GM19397 (cell line): Measurements from ENCODE around the gene TGFA.

Experiments
- ATAC-seq: cut with Tn5 transposase; IDR thresholded peaks from one replicate; pipeline ENCODE4 v1.9.1; 2021; ENCODE audit warnings: mild to moderate bottlenecking, moderate library complexity; ENCODE audit not compliant: unreplicated experiment

TGFA gene

DNA sequence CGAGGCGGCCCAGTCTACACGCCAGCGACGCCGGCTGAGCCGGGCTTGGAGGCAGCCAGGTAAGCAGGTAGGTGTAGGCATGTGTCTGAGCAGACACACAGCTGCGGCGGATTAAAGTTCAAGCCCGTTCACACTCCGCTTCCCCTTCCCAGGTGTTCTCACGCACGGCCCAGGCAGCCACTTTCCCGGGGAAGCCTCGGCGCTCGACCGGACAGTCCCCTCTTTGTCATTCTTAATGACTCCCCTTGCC lies 367 bp downstream of the TGFA start:
- ATAC-seq: no peak

DNA sequence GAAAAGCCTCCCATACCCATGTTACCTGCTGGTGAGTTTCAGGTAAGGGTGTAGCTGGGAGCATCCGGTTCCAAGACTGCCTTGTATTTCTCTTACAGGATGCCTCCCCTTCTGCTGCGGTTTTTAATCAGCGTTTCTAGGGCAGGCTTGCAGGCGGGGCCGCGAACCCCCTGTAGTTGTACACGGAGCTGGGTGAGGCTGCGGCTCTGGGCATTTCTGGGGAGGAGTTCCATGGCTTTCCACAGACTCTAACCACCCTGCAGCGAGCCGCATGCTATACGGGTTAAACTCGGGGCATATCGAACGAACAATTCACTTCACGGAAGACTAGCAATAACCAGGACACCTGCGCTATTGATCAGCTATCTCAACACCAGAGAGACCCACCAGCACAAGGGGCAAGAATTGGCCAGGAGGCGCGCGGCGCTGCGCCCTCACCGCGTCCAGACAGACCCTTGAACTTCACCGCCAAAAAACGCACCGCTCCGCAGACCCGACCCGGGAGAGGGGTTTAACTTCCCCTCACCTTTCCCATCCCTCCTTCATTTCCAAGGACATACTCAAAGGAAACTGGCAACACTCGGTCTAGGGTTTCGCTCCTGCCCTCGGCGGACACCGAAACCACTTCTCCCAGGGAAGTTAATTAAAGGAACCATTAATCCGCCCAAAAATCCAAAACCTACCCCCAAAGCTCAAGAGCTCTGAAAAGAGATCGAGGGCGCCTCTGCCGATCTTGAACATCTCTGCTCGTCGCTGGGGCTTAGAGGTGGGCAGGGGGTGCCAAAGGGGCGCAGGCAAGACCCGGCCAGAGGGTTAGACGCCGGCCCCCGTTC lies 909 bp downstream of the TGFA start:
- ATAC-seq: no peak

GRCh38 chr2:70551167-70551566 lies 2.5 kb downstream of the TGFA start:
- ATAC-seq: no peak

- ATAC-seq: no peak
Observed at GRCh38 chr2:70549962-70550361, 3.7 kb downstream of the TGFA start.

- no peak for ATAC-seq
Observed at GRCh38 chr2:70549064-70549710, 4.4 kb downstream of the TGFA start.

- no peak for ATAC-seq
Observed at GRCh38 chr2:70548233-70548632, 5.4 kb downstream of the TGFA start.

DNA sequence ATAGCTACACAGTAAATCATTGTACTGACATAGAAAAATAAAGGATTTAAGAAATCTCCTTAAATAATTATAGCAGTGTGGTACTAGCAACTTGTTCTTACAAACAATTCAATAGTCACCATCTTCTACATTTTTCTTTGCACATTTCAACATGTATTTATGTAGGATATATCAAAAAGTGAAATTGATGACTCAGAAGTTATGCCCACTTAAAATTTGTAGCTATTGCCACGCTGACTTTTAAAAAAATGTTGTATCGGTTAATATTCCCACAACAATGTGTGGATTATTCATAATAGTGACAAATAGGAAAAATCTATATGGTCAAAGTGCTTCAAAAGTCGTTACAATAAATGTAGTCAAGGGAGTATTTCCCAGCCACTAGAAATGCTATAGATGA lies 6.7 kb downstream of the TGFA start:
- ATAC-seq: no peak

GRCh38 chr2:70546376-70546775 lies 7.2 kb downstream of the TGFA start:
- ATAC-seq: no peak

GRCh38 chr2:70541481-70542020 lies 12.1 kb downstream of the TGFA start:
- ATAC-seq: no peak

DNA sequence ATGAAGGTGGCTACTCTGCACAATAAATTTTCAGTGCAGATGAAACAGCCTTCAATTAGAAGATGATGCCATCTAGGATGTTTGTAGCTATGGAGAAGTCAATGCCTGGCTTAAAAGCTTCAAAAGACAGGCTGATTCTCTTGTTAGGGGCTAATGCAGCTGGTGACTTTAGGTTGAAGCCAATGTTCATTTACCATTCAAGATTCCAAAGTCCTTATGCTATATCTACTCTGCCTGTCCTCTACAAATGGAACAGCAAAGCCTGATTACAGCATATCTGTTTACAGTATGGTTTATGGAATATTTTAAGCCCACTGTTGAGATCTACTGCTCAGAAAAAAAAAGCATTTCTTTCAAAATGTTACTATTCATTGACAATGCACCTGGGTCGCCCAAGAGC lies 15.8 kb downstream of the TGFA start:
- ATAC-seq: no peak

- no peak for ATAC-seq
Observed at GRCh38 chr2:70536517-70537055, 17.0 kb downstream of the TGFA start.

- ATAC-seq: no peak
Observed at GRCh38 chr2:70535573-70535972, 18.1 kb downstream of the TGFA start.

DNA sequence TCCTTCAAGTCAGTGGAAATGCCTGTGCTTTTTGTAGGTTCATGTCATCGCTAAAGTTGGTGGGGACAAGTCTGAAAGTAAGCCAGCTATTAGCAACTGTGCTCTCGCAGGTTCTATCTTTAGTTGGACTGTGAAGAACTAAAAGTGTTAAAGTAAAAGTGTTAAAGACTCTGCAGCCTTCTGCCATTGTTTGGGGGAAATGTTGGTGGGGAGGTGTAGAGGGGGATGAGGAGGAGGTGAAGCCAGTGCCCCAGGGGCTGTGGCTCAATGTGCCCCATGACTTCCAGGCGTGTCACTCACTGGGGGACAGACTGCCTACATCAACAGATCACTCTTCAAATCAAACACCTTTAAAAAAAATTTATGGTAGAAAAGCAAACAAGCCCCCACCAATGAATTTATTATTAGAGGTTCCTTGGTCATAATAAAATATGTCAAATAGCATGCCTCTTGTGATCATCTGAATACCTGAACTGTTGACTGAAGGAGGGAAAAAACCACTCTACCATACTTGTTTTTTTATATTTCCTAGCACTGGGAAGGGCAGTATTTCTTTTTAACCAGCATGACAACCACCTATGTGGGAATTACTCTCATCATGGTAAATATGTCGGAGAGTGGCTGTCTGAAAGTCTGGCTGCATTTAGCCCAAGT lies 19.3 kb downstream of the TGFA start:
- no peak for ATAC-seq

DNA sequence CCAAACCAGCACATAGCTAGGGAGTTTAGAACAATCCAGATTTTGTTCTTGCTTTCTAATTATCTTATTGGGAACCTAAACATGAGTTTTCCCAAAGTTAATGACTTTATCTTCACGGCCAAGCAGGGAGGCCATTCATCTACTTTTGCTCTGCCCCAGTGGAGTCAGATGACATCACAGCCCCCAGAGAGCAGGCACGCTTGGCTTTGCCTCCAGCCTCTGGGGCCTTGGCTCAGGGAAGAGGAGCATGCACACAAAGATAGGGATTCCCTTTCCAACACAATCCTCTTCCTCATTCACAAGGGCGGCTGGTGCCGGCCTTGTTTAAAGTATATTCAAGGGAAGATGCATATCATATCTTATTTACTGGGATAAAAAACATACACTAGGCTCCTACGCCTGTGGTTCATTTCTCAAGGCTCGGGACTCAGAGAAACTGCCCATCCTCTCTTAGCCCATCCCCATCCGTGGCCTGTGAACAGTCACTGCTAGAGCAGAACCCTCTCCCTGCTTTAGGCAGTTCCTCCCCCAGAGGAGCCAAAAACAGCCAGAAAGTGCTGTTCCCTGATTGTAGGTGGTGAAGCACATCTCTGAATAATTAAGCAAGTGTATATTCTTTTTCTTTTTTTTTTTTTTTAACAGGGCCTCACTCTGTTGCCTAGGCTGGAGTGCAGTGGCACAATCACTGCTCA lies 21.2 kb downstream of the TGFA start:
- ATAC-seq: no peak

- no peak for ATAC-seq
Observed at GRCh38 chr2:70531419-70532086, 22.1 kb downstream of the TGFA start.

GRCh38 chr2:70529610-70530009 lies 24.0 kb downstream of the TGFA start:
- no peak for ATAC-seq

DNA sequence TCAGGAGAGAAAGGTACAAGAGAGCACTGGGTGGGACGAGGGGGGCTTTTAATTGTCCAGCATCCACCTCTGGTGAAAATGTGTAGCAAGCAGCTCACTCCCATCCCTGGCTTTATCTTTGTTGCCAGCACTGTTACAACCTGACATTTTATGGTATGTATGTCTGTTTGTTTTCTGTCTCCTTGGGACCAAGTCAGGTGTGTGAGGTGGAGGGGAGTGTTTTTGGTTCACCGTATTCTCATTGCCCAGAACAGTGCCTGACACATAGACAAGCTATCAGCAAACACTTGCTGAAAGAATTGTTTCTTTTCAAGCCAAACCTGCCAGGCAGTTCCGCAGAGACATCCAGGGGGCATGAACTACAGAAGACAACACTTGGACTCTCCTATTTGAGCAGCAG lies 24.7 kb downstream of the TGFA start:
- no peak for ATAC-seq

DNA sequence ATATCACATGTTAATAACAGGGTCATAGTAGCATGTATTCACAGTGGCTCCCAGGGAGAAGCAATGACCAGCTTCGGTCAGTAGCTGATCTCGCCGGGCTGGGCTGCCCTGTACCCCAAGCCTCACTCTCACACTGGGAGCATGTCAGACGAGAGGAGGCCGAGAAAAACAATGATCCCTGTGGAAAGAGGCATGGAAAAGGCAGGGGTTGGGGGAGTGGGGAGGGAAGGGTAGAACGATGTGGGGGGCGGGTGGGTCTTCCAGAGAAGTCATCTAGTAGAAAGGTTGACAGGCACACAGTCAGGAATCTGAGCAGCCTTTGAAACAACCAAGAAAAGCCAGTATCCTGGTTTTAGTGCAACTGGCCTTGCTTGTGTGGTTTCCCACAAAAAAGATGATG lies 25.4 kb downstream of the TGFA start:
- ATAC-seq: no peak

DNA sequence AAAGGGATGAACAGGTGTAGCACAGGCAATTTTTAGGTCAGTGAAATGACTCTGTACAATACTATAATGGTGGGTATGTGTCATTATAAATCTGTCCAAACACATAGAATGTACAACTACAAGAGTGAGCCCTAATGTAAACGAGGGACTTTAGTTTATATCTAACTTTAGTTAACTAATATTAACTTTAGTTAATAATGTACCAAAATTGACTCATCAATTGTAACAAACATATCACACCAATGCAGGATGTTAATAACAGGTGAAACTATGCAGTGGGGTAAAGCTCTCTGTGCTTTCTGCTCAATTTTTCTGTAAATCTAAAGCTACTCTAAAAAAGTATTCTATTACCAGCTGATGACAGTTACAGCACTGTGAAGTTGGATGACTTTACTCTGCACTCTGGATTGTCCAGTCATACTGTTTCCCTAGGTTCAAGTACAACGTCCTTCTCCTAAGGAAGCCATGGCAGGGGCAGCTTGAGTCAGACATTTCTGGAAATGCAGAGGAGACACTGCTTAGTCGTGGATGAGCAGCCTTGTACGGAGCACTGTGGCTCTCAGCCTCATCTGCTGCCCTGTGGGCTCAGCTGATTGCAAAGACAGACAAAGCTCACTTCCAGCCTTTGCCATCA lies 26.1 kb downstream of the TGFA start:
- no peak for ATAC-seq

- ATAC-seq: no peak
Observed at GRCh38 chr2:70526126-70526525, 27.5 kb downstream of the TGFA start.
